MM.1S (cell line): ENCODE measurements around the gene NTM.

Experiments used
- CTCF ChIP-seq: fragments of 300-600 bp; sonication (generic); IDR thresholded peaks from 2 replicates; pipeline ENCODE4 v1.5.1; 2016; ENCODE audit warnings: antibody characterized with exemption, low read length, mixed read lengths
- EZH2 ChIP-seq: fragments of 300-600 bp; sonication (generic); optimal IDR thresholded peaks from 2 replicates; pipeline ENCODE3; 2017; ENCODE audit warnings: low read depth, mild to moderate bottlenecking, antibody characterized with exemption, low read length, mixed read lengths

GRCh38 chr11:131945706-131946105, 575.3 kb downstream of the NTM start:
- TF ChIP-seq CTCF (no peak), EZH2 (no peak)
